WTC11 (cell line): ENCODE measurements around the gene ARAP1. TPM values are rescaled to one million over a fixed set of nuclear protein-coding genes. Genes with fewer than 3 reads are reported as not detected.

Experiments used
- ATAC-seq: fragments of 200-7000 bp; cut with Tn5 transposase; 2 replicates; pipeline ENCODE4 v1.10.0; 2021; ENCODE audit warnings: mild to moderate bottlenecking, moderate library complexity
- CTCF ChIA-PET: fragments of 300-600 bp; sonication (Branson Sonifier 250); formaldehyde crosslinking; loops from one replicate; lab custom pipeline; 2021; ENCODE audit warnings: antibody characterized with exemption; lab: Charles Lee
- POLR2A ChIA-PET: fragments of 350-600 bp; sonication (Branson Sonifier 250); formaldehyde crosslinking; loops from one replicate; lab custom pipeline; 2021; ENCODE audit warnings: antibody characterized with exemption; lab: Charles Lee
- DNase-seq: peaks from one replicate; pipeline ENCODE4 v3.0.0; 2021; ENCODE audit warnings: low spot score
- H3K27ac Mint-ChIP-seq: 2 replicates; pipeline ENCODE4 v1.8.0; 2021; ENCODE audit warnings: mixed read lengths
- H3K27me3 Mint-ChIP-seq: 2 replicates; pipeline ENCODE4 v1.8.0; 2021; ENCODE audit warnings: low read depth, mild to moderate bottlenecking, moderate library complexity, mixed read lengths
- H3K36me3 Mint-ChIP-seq: 2 replicates; pipeline ENCODE4 v1.8.0; 2021; ENCODE audit warnings: mixed read lengths
- H3K4me1 Mint-ChIP-seq: 2 replicates; pipeline ENCODE4 v1.8.0; 2022; ENCODE audit warnings: mixed read lengths
- H3K4me3 Mint-ChIP-seq: 2 replicates; pipeline ENCODE4 v1.8.0; 2021; ENCODE audit warnings: mild to moderate bottlenecking, moderate library complexity, mixed read lengths
- H3K9me3 Mint-ChIP-seq: 2 replicates; pipeline ENCODE4 v1.8.0; 2021; ENCODE audit warnings: mixed read lengths
- CTCF ChIP-seq: fragments of 200-600 bp; IDR thresholded peaks from 2 replicates; pipeline ENCODE4 v1.8.0; 2022; ENCODE audit warnings: antibody characterized with exemption
- E2F5 ChIP-seq: sonication (generic); formaldehyde crosslinking; IDR thresholded peaks from 2 replicates; pipeline ENCODE4 v1.8.1; 2022; ENCODE audit warnings: mild to moderate bottlenecking, moderate library complexity, missing genetic modification reagents
- ESRRA ChIP-seq: sonication (generic); formaldehyde crosslinking; IDR thresholded peaks from 2 replicates; pipeline ENCODE4 v1.8.1; 2022; ENCODE audit warnings: mild to moderate bottlenecking, missing genetic modification reagents, borderline replicate concordance
- ETV6 ChIP-seq: sonication (generic); formaldehyde crosslinking; IDR thresholded peaks from 2 replicates; pipeline ENCODE4 v1.8.1; 2022; ENCODE audit warnings: mild to moderate bottlenecking, missing genetic modification reagents
- FOXJ3 ChIP-seq: sonication (generic); formaldehyde crosslinking; IDR thresholded peaks from 2 replicates; pipeline ENCODE4 v1.9.0; 2021; ENCODE audit warnings: missing genetic modification reagents, mild to moderate bottlenecking, borderline replicate concordance
- FOXK1 ChIP-seq: sonication (generic); formaldehyde crosslinking; IDR thresholded peaks from 2 replicates; pipeline ENCODE4 v1.8.0; 2022; ENCODE audit warnings: mild to moderate bottlenecking, moderate library complexity, missing genetic modification reagents
- FOXP1 ChIP-seq: sonication (generic); formaldehyde crosslinking; IDR thresholded peaks from 2 replicates; pipeline ENCODE4 v1.8.0; 2022; ENCODE audit warnings: missing genetic modification reagents, mild to moderate bottlenecking, moderate library complexity, borderline replicate concordance
- GABPB1 ChIP-seq: sonication (generic); formaldehyde crosslinking; IDR thresholded peaks from 2 replicates; pipeline ENCODE4 v1.8.1; 2023; ENCODE audit warnings: mild to moderate bottlenecking, missing genetic modification reagents
- GTF2I ChIP-seq: fragments of 250-450 bp; sonication (Bioruptor Pico); conservative IDR thresholded peaks from 2 replicates; pipeline ENCODE4 v1.4.0; 2021; ENCODE audit warnings: mild to moderate bottlenecking
- MLX ChIP-seq: sonication (generic); formaldehyde crosslinking; IDR thresholded peaks from 2 replicates; pipeline ENCODE4 v1.8.1; 2023; ENCODE audit warnings: mild to moderate bottlenecking, missing genetic modification reagents, moderate library complexity
- MXD4 ChIP-seq: fragments of 250-450 bp; sonication (Bioruptor Pico); IDR thresholded peaks from 2 replicates; pipeline ENCODE4 v1.8.0; 2021; ENCODE audit warnings: mild to moderate bottlenecking, moderate library complexity, borderline replicate concordance
- NR1H2 ChIP-seq: sonication (generic); formaldehyde crosslinking; IDR thresholded peaks from 2 replicates; pipeline ENCODE4 v1.9.0; 2021; ENCODE audit warnings: mild to moderate bottlenecking, moderate library complexity, missing genetic modification reagents
- RORB ChIP-seq: fragments of 250-450 bp; sonication (Bioruptor Pico); IDR thresholded peaks from 2 replicates; pipeline ENCODE4 v1.9.0; 2021; ENCODE audit warnings: mild to moderate bottlenecking
- SMAD4 ChIP-seq: sonication (generic); formaldehyde crosslinking; IDR thresholded peaks from 2 replicates; pipeline ENCODE4 v1.8.0; 2022; ENCODE audit warnings: mild to moderate bottlenecking, missing genetic modification reagents
- SP1 ChIP-seq: sonication (generic); formaldehyde crosslinking; conservative IDR thresholded peaks from 2 replicates; pipeline ENCODE4 v1.8.1; 2022; ENCODE audit warnings: missing genetic modification reagents
- TP53 ChIP-seq: sonication (generic); formaldehyde crosslinking; IDR thresholded peaks from 2 replicates; pipeline ENCODE4 v1.8.1; 2023; ENCODE audit warnings: mild to moderate bottlenecking, missing genetic modification reagents
- ZNF219 ChIP-seq: sonication (generic); formaldehyde crosslinking; IDR thresholded peaks from 2 replicates; pipeline ENCODE4 v1.8.0; 2023; ENCODE audit warnings: missing genetic modification reagents, mild to moderate bottlenecking, borderline replicate concordance
- ZNF281 ChIP-seq: sonication (generic); formaldehyde crosslinking; IDR thresholded peaks from 2 replicates; pipeline ENCODE4 v1.8.0; 2023; ENCODE audit warnings: mild to moderate bottlenecking, missing genetic modification reagents
- ZNF423 ChIP-seq: fragments of 250-450 bp; sonication (Bioruptor Pico); IDR thresholded peaks from 2 replicates; pipeline ENCODE4 v2.1.2; 2022; ENCODE audit warnings: mild to moderate bottlenecking, moderate library complexity
- total RNA-seq: library from RNA; stranded (reverse); gene quantifications from 3 replicates; pipeline ENCODE4 v1.2.3, GENCODE V29; 2021

Gene ARAP1
- total RNA-seq, 1 experiment from 2014 or later = 98.8 TPM

GRCh38 chr11:72700146-72700545 is 52.1 kb downstream of the ARAP1 start:
- no peak for ATAC-seq
- H3K9me3 Mint-ChIP-seq = no peaks in the 10 kb centered on the region
- no peak for DNase-seq
- TF ChIP-seq CTCF (no peak), ETV6 (CRISPR knock-in tag) (no peak), MXD4 (CRISPR knock-in tag) (no peak), FOXJ3 (CRISPR knock-in tag) (no peak), GABPB1 (no peak), MLX (no peak)
- ChIA-PET CTCF (interaction anchor here (0.6 to 1.0 kb wide), 2 partner anchors 25 to 100 kb away, joined by 3 to 4 read pairs; no protein-coding TSS in a partner anchor), POLR2A (no interaction called here)
- H3K4me1 Mint-ChIP-seq = peaks cover 12% of the 10 kb centered on the region
- H3K27me3 Mint-ChIP-seq = no peaks in the 10 kb centered on the region
- H3K4me3 Mint-ChIP-seq = no peak overlapping the region
- H3K27ac Mint-ChIP-seq = peak overlapping the region; percentile 65
- H3K36me3 Mint-ChIP-seq = peaks cover 22% of the 10 kb centered on the region

GRCh38 chr11:72697814-72698213 is 54.4 kb downstream of the ARAP1 start:
- Mint-ChIP-seq H3K27me3 (no peaks in the 10 kb centered on the region), H3K36me3 (peaks cover 34% of the 10 kb centered on the region), H3K9me3 (no peaks in the 10 kb centered on the region), H3K27ac (no peak overlapping the region), H3K4me1 (no peaks in the 10 kb centered on the region), H3K4me3 (no peak overlapping the region)
- no peak for TF ChIP-seq TP53 (CRISPR knock-in tag)
- no peak for TF ChIP-seq FOXP1
- TF ChIP-seq E2F5 (CRISPR knock-in tag) = no peak
- TF ChIP-seq ESRRA (CRISPR knock-in tag) = no peak
- no peak for ATAC-seq
- DNase-seq = no peak
- ChIA-PET CTCF (interaction anchor here (2.2 kb wide), 1 partner anchor 13 kb away, joined by 14 read pairs; no protein-coding TSS in a partner anchor), POLR2A (no interaction called here)

- ChIA-PET POLR2A (interaction anchor here (0.6 kb wide), 1 partner anchor 846 kb away, joined by 6 read pairs; no protein-coding TSS in a partner anchor), CTCF (interaction anchor here (1.3 to 2.2 kb wide), 2 partner anchors 13 to 98 kb away, joined by 3 to 14 read pairs; no protein-coding TSS in a partner anchor)
- Mint-ChIP-seq H3K27ac (no peak overlapping the region), H3K36me3 (peaks cover 37% of the 10 kb centered on the region), H3K27me3 (no peaks in the 10 kb centered on the region), H3K4me3 (no peak overlapping the region), H3K9me3 (no peaks in the 10 kb centered on the region), H3K4me1 (no peaks in the 10 kb centered on the region)
- ATAC-seq = peak; percentile 92
- TF ChIP-seq ZNF281 (no peak), NR1H2 (CRISPR knock-in tag) (no peak), CTCF (no peak), ZNF423 (CRISPR knock-in tag) (no peak), FOXK1 (CRISPR knock-in tag) (no peak), ZNF219 (CRISPR knock-in tag) (no peak), SP1 (CRISPR knock-in tag) (no peak; the same call in 1 of the 2 replicates), RORB (CRISPR knock-in tag) (no peak), GABPB1 (no peak), GTF2I (CRISPR knock-in tag) (no peak), SMAD4 (no peak)
- DNase-seq = peak; percentile 81
These were observed 55.1 kb downstream of the ARAP1 start for GRCh38 chr11:72696866-72697700.
